Mammary epithelial cell (primary cell): ENCODE data around the gene HMCN2.

Experiments used
- EZH2 ChIP-seq: IDR thresholded peaks from 2 replicates; pipeline ENCODE4 v1.6.1; 2012; ENCODE audit warnings: low read length, inconsistent platforms, borderline replicate concordance
- TF ChIP-seq, protein P1 (sequence below), 2 donors: IDR thresholded peaks in 1 of 2; conservative IDR thresholded peaks in 1 of 2; 2 replicates each; pipeline ENCODE4 v1.5.1; 2011 to 2012; ENCODE audit warnings: inconsistent platforms in 2 of 2, low read length in 2 of 2, mild to moderate bottlenecking in 2 of 2, control low read depth in 1 of 2, low read depth in 1 of 2; ENCODE audit not compliant: insufficient read depth in 1 of 2; ENCODE audit errors: extremely low read depth in 1 of 2

GRCh38 chr9:130393681-130394071 lies 128.1 kb downstream of the HMCN2 start:
- TF ChIP-seq, protein P1, sequence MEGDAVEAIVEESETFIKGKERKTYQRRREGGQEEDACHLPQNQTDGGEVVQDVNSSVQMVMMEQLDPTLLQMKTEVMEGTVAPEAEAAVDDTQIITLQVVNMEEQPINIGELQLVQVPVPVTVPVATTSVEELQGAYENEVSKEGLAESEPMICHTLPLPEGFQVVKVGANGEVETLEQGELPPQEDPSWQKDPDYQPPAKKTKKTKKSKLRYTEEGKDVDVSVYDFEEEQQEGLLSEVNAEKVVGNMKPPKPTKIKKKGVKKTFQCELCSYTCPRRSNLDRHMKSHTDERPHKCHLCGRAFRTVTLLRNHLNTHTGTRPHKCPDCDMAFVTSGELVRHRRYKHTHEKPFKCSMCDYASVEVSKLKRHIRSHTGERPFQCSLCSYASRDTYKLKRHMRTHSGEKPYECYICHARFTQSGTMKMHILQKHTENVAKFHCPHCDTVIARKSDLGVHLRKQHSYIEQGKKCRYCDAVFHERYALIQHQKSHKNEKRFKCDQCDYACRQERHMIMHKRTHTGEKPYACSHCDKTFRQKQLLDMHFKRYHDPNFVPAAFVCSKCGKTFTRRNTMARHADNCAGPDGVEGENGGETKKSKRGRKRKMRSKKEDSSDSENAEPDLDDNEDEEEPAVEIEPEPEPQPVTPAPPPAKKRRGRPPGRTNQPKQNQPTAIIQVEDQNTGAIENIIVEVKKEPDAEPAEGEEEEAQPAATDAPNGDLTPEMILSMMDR (conservative IDR thresholded peaks at IDR 0.05 in 1 of 2, IDR thresholded peaks at IDR 0.05 in 1 of 2; ENCODE audit: extremely low read depth in 1 of 2, insufficient read depth in 1 of 2, low read depth in 1 of 2, low read length in 2 of 2) = no peak
- no peak for TF ChIP-seq EZH2
